Vein endothelial cell (primary cell): ENCODE data around the gene RBMS3. TPM values are rescaled to one million over a fixed set of nuclear protein-coding genes. Genes with fewer than 3 reads are reported as not detected.

Source experiments
- small RNA-seq: library from RNA; depleted of rRNA; stranded (forward); fragments of <200 nt; gene quantifications from one replicate; pipeline ENCODE3, GENCODE V24; 2012
- total RNA-seq: library from RNA; depleted of rRNA; stranded (reverse); fragments of >200 nt; gene quantifications from 2 replicates; pipeline ENCODE4 v1.2.3, GENCODE V29; 2012

The RBMS3 gene
- total RNA-seq = 49.6 and 69.6 TPM in 2 replicates

DNA sequence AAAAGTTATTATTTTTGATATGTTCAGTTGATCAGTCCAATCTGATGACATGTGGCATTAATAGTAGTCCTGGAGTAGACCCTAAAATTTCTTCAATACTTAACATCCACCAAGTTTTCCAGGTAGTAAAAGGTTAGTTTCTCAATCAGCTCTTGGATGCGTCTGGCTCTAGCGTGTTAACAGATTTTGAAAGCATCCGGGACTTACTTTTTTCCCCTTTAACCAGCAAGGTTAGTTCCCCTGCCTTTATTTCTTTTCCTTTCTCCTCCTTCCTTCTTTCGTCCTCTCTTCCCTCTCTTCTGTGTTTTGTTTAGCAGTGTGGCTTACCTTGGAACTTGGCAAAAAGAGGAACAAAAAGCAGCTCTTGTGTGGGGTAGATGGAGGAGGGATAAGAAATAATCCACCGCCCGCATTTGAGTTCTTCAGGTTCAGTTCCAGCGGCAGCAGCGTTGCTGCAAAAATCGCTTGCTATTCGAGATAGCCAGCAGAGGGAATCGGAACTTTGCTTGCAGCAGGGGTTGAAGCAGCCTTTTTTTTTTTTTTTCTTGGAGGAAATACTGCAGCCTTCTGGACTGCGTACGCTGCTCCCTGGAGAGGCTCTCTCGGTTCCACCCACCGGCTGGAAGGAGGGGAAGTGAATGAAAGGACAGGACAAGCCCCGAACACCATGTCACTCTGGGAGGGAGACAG, at the start of gene RBMS3:
RBMS3 (plus strand) TSS at position 668 of the 690 bp plus-strand sequence.

Small RNA genes lying within 50 kb of the gene (small RNA-seq; reads per million reads assigned to genes)
- not detected for gene MTND4LP9
